Glomerular visceral epithelial cell (primary cell): ENCODE data around the gene HRG.
"Not testable (repeated sequence)": the region's sequence is repeated elsewhere in the genome, so short reads cannot be mapped to it uniquely, and the experiment has no call there.

Source experiments
- DNase-seq: peaks from one replicate; pipeline ENCODE4 v3.0.0-alpha.2; 2016; ENCODE audit errors: extremely low spot score

Gene HRG

GRCh38 chr3:186679151-186679550, 13.3 kb downstream of the HRG start:
- DNase-seq, result no peak

- DNase-seq, result no peak
Measured at GRCh38 chr3:186680869-186681268, 15.1 kb downstream of the HRG start.

- DNase-seq, result no peak
Measured at GRCh38 chr3:186682812-186683211, 17.0 kb downstream of the HRG start.

GRCh38 chr3:186683979-186684378, 18.2 kb downstream of the HRG start:
- DNase-seq, result no peak

GRCh38 chr3:186686475-186686874, 20.7 kb downstream of the HRG start:
- DNase-seq, result not testable (repeated sequence)

- no peak for DNase-seq
Measured at GRCh38 chr3:186687120-186687651, 21.4 kb downstream of the HRG start.

GRCh38 chr3:186690304-186690703, 24.5 kb downstream of the HRG start:
- DNase-seq, result not testable (repeated sequence)

- DNase-seq, result no peak
Measured at GRCh38 chr3:186691676-186692075, 25.9 kb downstream of the HRG start.

GRCh38 chr3:186693843-186694242, 28.0 kb downstream of the HRG start:
- no peak for DNase-seq

- DNase-seq, result no peak
Measured at GRCh38 chr3:186694288-186695032, 28.6 kb downstream of the HRG start.

- no peak for DNase-seq
Measured at GRCh38 chr3:186696522-186696921, 30.7 kb downstream of the HRG start.

GRCh38 chr3:186697510-186697909, 31.7 kb downstream of the HRG start:
- no peak for DNase-seq

GRCh38 chr3:186700267-186700666, 34.5 kb downstream of the HRG start:
- DNase-seq, result no peak

GRCh38 chr3:186702451-186702850, 36.6 kb downstream of the HRG start:
- DNase-seq, result not testable (repeated sequence)

GRCh38 chr3:186705882-186706780, 40.3 kb downstream of the HRG start:
- DNase-seq, result no peak

- DNase-seq, result no peak
Measured at GRCh38 chr3:186708983-186709679, 43.3 kb downstream of the HRG start.

GRCh38 chr3:186710694-186711093, 44.9 kb downstream of the HRG start:
- not testable (repeated sequence) for DNase-seq

GRCh38 chr3:186713499-186713898, 47.7 kb downstream of the HRG start:
- no peak for DNase-seq

- no peak for DNase-seq
Measured at GRCh38 chr3:186717039-186717457, 51.2 kb downstream of the HRG start, which contains the start of gene KNG1. KNG1 (plus strand) TSS chr3:186717359; CDS start chr3:186717543, 184 bp downstream.

GRCh38 chr3:186719945-186720739, 54.3 kb downstream of the HRG start:
- no peak for DNase-seq

- DNase-seq, result peak; percentile 1
Measured at GRCh38 chr3:186722457-186722856, 56.6 kb downstream of the HRG start.
